KMS-11 (cell line): ENCODE measurements around the gene PTS.
"Not testable (repeated sequence)": the region's sequence is repeated elsewhere in the genome, so short reads cannot be mapped to it uniquely, and the experiment has no call there.

Experiments used
- H2AFZ ChIP-seq: fragments of 200-600 bp; sonication (generic); 2 replicates; pipeline ENCODE4 v1.6.1; 2016; ENCODE audit warnings: antibody characterized with exemption, mixed run types, low read depth
- H3K27ac ChIP-seq: fragments of 200-600 bp; sonication (generic); 2 replicates; pipeline ENCODE4 v1.6.1; 2016; ENCODE audit warnings: mild to moderate bottlenecking, mixed run types
- H3K27me3 ChIP-seq: fragments of 200-600 bp; sonication (generic); 2 replicates; pipeline ENCODE4 v1.6.1; 2017; ENCODE audit warnings: mild to moderate bottlenecking, low read depth, mixed run types, moderate library complexity; ENCODE audit not compliant: insufficient read depth
- H3K36me3 ChIP-seq: fragments of 200-600 bp; sonication (generic); 2 replicates; pipeline ENCODE4 v1.6.1; 2017; ENCODE audit warnings: mild to moderate bottlenecking, mixed run types; ENCODE audit not compliant: insufficient read depth
- H3K4me1 ChIP-seq: fragments of 200-600 bp; sonication (generic); 2 replicates; pipeline ENCODE4 v1.6.1; 2016; ENCODE audit warnings: mild to moderate bottlenecking, low read depth, mixed run types; ENCODE audit not compliant: poor library complexity, severe bottlenecking
- H3K4me2 ChIP-seq: fragments of 200-600 bp; sonication (generic); 2 replicates; pipeline ENCODE4 v1.7.0; 2016; ENCODE audit warnings: mild to moderate bottlenecking, mixed run types
- H3K4me3 ChIP-seq: fragments of 200-600 bp; sonication (generic); IDR thresholded peaks from 2 replicates; pipeline ENCODE4 v1.6.1; 2017; ENCODE audit warnings: low read depth, low read length, mixed read lengths; ENCODE audit not compliant: insufficient read depth
- H3K79me2 ChIP-seq: fragments of 200-600 bp; sonication (generic); 2 replicates; pipeline ENCODE4 v1.6.1; 2016; ENCODE audit warnings: low read depth, mixed run types; ENCODE audit not compliant: insufficient read depth
- H3K9ac ChIP-seq: fragments of 200-600 bp; sonication (generic); 2 replicates; pipeline ENCODE4 v1.6.1; 2016; ENCODE audit warnings: mild to moderate bottlenecking, mixed run types
- H4K20me1 ChIP-seq: fragments of 200-600 bp; sonication (generic); 2 replicates; pipeline ENCODE4 v1.6.1; 2016; ENCODE audit warnings: mild to moderate bottlenecking, mixed run types; ENCODE audit not compliant: insufficient read depth
- CTCF ChIP-seq: fragments of 200-600 bp; sonication (generic); conservative IDR thresholded peaks from 2 replicates; pipeline ENCODE4 v1.6.1; 2017; ENCODE audit warnings: low read depth, mild to moderate bottlenecking, antibody characterized with exemption, low read length, moderate library complexity, mixed read lengths

Gene PTS

GRCh38 chr11:112195951-112196351 is 30.3 kb upstream of the PTS start:
- TF ChIP-seq CTCF, result no peak
- Histone ChIP-seq H3K9ac (no peak overlapping the region), H4K20me1 (no peaks in the 10 kb centered on the region), H3K4me1 (no peaks in the 10 kb centered on the region), H3K79me2 (no peaks in the 10 kb centered on the region), H3K36me3 (no peaks in the 10 kb centered on the region), H3K27me3 (no peaks in the 10 kb centered on the region), H3K4me3 (no peak overlapping the region), H3K4me2 (no peak overlapping the region), H3K27ac (no peak overlapping the region), H2AFZ (no peak overlapping the region)

GRCh38 chr11:112196519-112197087 is 29.6 kb upstream of the PTS start:
- no peaks in the 10 kb centered on the region for H4K20me1 ChIP-seq
- no peak overlapping the region for H3K4me2 ChIP-seq
- H3K9ac ChIP-seq, result no peak overlapping the region

GRCh38 chr11:112199101-112199500 is 27.1 kb upstream of the PTS start:
- H3K27me3 ChIP-seq, H4K20me1 ChIP-seq, H2AFZ ChIP-seq, H3K9ac ChIP-seq, H3K4me1 ChIP-seq, H3K79me2 ChIP-seq, H3K36me3 ChIP-seq, H3K27ac ChIP-seq, H3K4me3 ChIP-seq, H3K4me2 ChIP-seq: not testable (repeated sequence)

More at GRCh38 chr11:112196519-112197087, 29.6 kb upstream of the PTS start:
- no peaks in the 10 kb centered on the region for H3K79me2 ChIP-seq
- no peaks in the 10 kb centered on the region for H3K36me3 ChIP-seq
- H3K27me3 ChIP-seq, result no peaks in the 10 kb centered on the region
- TF ChIP-seq CTCF, result no peak
- H3K27ac ChIP-seq, result no peak overlapping the region
- no peaks in the 10 kb centered on the region for H3K4me1 ChIP-seq
- no peak overlapping the region for H3K4me3 ChIP-seq
- H2AFZ ChIP-seq, result no peak overlapping the region

GRCh38 chr11:112200252-112200651 is 26.0 kb upstream of the PTS start:
- Histone ChIP-seq H3K79me2 (no peaks in the 10 kb centered on the region), H3K4me1 (no peaks in the 10 kb centered on the region), H4K20me1 (no peaks in the 10 kb centered on the region), H3K36me3 (no peaks in the 10 kb centered on the region), H3K27ac (no peak overlapping the region), H3K9ac (no peak overlapping the region), H3K27me3 (no peaks in the 10 kb centered on the region), H3K4me2 (no peak overlapping the region), H3K4me3 (no peak overlapping the region), H2AFZ (no peak overlapping the region)
- TF ChIP-seq CTCF, result no peak

GRCh38 chr11:112206071-112206470 is 20.2 kb upstream of the PTS start:
- no peak overlapping the region for H2AFZ ChIP-seq
- no peak for TF ChIP-seq CTCF
- H3K27me3 ChIP-seq, result no peaks in the 10 kb centered on the region
- no peak overlapping the region for H3K27ac ChIP-seq
- H3K9ac ChIP-seq, result no peak overlapping the region
- H3K36me3 ChIP-seq, result no peaks in the 10 kb centered on the region
- no peaks in the 10 kb centered on the region for H4K20me1 ChIP-seq
- H3K4me2 ChIP-seq, result no peak overlapping the region
- H3K4me3 ChIP-seq, result no peak overlapping the region
- no peaks in the 10 kb centered on the region for H3K4me1 ChIP-seq
- H3K79me2 ChIP-seq, result no peaks in the 10 kb centered on the region
